GM19023 (cell line): ENCODE results near the gene RPL22L1.
"Not testable (repeated sequence)": the region's sequence is repeated elsewhere in the genome, so short reads cannot be mapped to it uniquely, and the experiment has no call there.

ENCODE experiments used
- ATAC-seq: cut with Tn5 transposase; IDR thresholded peaks from one replicate; pipeline ENCODE4 v1.9.1; 2021; ENCODE audit warnings: mild to moderate bottlenecking, moderate library complexity; ENCODE audit not compliant: unreplicated experiment

Gene RPL22L1

DNA sequence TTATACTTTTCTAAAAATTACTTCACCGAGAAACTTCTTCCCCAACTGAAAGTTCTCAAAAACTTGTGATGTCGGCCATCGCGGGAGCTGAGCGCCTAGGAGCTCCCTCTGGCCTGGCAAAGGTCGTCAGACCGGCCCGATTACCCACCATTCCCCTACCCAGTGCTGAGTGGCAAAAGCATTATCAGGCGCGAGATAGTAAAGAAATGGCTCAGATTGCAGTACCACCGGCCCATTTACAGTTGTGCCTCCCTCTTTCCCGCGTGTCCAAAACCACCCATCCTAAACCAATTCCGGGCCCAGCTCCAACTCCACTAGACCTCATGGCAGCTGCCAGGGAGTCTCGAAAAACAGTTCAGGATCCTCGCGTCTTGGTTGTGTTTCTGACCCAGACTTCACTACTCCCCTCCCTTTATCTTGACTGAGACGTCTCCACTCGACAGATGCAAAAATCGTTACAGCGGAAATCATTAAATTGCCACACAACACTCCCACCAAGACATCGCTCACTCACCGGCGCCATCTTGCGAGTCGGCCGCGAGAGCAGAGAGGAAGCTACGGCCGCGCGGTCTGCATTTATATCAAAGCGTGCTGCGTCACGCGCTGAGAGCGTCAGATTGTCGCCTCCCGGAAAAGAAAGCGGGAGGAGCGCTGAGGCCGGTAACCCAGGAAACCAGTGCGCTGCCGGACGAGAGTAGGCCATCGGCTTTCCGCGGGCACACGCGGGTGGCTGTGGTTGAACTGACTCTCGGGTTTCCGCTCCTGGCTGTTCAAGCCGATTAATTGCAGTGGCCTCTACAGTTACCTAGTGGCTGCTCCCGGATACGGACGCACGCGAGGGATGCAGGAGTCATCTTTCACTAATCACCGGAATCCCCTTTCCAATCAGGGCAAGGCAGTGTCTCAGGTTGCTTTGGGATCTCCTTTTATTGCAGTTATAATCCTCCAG, at the start of gene RPL22L1:
Gene RPL22L1 (minus strand): TSS at position 551 of the 949 bp plus-strand sequence. CDS start 28 bp downstream, at position 523.
- ATAC-seq, result peak; percentile 97

DNA sequence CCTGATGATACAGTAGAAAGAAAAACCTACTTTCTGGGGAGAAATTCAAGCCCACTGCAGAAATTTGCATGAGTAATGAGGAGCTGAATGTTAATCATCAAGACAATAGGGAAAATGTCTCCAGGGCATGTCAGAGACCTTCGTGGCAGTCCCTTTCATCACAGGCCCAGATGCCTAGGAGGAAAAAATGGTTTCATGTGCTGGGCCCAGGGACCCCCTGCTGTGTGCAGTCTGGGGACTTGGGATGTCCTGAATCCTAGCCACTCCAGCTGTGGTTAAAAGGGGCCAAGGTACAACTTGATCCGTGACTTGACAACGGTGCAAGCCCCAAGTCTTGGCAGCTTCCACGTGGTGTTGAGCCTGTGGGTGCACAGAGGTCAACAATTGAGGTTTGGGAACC, 48.7 kb upstream of the RPL22L1 start:
- no peak for ATAC-seq

DNA sequence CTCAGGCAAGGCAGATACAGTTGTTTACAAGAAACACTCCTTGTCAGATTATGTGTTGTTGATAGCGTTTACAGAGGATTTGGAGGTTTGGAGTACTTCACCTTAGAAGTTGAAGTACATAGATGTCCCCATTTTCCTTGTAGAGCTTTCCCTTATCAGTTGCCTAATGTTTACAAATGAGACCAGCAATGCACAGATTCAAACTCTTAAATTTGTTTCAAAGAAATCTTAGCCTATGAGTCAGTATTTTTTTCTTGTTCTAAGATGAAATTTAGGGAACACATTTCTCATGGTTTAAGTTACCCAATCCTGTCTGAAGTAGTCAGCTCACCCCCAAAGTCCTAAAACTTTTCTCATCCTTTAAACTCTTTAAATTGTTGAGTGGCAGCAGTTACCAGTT, 44.7 kb upstream of the RPL22L1 start:
- no peak for ATAC-seq

- no peak for ATAC-seq
Observed at GRCh38 chr3:170914212-170914611, 44.2 kb upstream of the RPL22L1 start.

DNA sequence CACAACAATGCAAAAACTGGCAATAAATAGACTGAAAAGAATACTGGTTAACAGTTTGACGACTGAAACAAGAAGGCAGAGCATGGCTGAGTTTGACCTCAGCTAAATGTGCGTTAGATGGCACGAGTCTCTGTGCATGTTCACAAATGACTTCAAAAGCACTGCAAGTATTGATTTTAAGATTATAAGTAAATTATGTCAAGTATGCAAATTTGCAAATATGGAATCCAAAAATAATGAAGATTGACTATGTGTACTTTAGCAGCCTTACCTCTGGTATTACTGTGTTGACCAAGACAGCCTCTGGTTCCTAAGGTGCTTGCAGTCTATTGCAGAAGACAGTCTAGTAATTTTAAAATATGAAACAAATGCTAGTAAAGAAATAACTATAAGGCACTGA, 41.1 kb upstream of the RPL22L1 start:
- ATAC-seq, result no peak

DNA sequence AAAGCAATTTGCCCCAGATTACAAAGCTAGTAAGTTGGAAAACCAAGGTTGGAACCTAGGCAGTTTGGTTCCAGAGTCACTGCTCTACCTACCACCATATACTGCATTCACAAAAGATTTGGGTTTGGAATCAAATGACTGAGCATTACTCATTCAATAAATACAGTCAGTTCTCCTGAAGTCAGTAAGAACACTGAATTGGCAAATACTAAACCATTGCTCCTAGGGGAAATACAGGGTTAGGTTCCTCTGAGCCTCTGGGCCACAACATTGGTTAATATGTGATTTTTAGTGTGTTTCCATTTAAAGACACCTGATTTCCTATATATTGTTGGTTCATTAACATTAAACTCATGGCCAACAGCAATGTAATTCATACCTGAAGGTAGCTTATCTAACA, 40.5 kb upstream of the RPL22L1 start:
- ATAC-seq, result no peak

- ATAC-seq, result no peak
Observed at GRCh38 chr3:170909129-170909903, 39.3 kb upstream of the RPL22L1 start.

DNA sequence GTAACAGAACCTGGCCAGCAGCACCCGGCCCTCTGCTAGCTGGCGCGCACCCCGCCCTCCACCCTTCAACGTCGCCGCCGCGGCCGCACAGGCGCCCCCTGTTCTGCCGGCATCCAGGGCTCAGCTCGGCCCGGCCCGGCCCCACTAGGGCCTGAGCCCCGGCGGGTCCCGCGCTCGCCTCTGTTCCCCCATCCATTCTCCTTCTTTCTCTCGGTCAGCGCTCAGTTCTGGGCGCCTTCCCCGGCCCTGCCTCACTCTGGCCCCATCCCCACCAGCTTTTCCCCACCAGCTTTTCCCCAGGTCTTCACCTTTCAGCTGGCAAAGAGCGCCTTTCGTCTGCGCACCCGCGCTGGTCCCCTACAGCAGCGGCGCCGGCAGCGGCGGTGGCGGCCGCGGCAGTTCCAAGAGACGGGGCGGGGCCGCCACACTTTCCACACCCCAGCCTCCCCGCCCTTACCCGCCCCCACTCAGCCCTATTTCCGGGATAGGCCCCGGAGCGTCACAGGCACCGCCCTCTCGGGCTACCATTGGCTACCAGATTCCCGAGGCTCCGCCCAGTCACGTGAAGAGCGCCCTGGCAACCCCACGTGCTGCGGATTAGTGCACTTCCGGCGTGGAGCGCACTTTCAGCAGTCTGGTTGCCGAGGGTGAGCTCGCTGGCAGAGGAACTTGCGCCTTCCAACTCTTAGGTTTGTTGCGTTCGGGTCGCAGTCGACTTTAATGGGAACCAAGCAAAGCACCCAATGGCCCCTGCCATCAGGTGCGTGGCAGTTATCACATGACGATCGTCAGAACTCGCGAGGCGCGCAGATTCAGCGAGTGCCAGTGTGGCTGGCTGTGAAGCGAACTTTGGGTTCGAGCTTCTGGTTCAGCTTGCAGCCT, 38.5 kb upstream of the RPL22L1 start, which contains the start of gene EIF5A2:
Gene EIF5A2 (minus strand): TSS at position 403 of the 882 bp plus-strand sequence. CDS start 831 bp downstream, outside the sequence.
- ATAC-seq, result peak; percentile 85

- ATAC-seq, result no peak
Observed at GRCh38 chr3:170907637-170908234, 37.7 kb upstream of the RPL22L1 start.

GRCh38 chr3:170905862-170906261, 35.9 kb upstream of the RPL22L1 start:
- ATAC-seq, result no peak

DNA sequence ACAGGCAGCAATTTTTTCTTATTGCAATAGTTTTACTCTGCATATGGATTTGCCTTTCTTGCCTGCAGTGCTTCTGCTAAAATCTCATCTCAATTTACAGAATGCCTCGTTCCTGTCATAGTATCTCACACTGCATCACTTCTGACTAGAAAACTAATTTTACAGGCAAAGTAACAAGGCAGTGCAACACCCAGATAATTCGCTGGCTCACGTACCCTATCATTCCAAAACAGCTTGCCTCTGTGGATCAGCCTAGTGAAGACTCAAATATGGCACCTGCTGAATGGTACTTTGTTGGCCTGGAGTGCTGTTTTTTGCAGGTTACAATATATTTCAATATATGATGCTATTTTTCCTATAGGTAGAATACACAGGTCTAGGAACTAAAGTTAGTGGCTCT, 33.1 kb upstream of the RPL22L1 start:
- ATAC-seq, result no peak

- no peak for ATAC-seq
Observed at GRCh38 chr3:170899455-170899854, 29.5 kb upstream of the RPL22L1 start.

DNA sequence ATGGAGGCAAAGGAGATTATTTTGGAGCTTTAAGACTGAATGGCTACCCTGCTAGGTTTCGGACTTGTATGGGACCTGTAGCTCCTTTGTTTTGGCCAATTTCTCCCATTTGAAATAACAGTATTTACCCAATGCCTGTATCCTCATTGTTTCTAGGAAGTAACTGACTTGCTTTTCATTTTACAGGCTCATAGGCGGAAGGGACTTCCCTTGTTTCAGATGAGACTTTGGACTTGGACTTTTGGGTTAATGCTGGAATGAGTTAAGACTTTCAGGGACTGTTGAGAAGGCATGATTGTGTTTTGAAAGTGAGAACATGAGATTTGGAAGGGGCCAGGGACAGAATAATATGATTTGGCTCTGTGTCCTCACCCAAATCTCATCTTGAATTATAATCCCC, 28.0 kb upstream of the RPL22L1 start:
- ATAC-seq, result no peak

DNA sequence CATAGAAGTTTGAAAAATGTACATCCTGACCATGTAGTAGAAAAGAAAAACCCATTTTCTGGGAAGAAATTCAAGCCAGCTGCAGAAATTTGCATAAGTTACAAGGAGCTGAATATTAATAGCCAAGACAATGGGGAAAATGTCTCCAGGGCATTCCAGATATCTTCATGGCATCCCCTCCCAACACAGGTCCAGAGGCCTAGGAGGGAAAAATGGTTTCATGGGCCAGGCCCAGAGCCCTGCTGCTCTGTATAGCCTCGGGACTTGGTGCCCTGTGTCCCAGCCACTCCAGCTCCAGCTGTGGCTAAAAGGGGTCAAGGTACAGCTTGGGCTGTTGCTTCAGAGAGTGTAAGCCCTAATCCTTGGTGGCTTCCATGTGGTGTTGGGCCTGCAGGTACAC, 27.2 kb upstream of the RPL22L1 start:
- not testable (repeated sequence) for ATAC-seq

DNA sequence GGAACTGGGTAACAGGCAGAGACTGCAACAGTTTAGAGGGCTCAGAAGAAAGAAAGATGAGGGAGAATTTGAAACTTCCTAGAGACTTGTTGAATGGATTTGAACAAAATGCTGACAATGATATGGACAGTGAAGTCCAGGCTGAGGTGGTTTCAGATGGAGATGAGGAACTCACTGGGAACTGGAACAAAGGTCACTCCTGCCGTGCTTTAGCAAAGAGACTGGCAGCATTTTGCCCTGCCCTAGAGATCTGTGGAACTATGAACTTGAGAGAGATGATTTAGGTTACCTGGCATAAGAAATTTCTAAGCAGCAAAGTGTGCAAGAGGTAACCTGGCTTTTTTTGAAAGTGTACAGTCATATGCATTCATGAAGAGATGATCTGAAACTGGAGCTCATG, 26.8 kb upstream of the RPL22L1 start:
- no peak for ATAC-seq

DNA sequence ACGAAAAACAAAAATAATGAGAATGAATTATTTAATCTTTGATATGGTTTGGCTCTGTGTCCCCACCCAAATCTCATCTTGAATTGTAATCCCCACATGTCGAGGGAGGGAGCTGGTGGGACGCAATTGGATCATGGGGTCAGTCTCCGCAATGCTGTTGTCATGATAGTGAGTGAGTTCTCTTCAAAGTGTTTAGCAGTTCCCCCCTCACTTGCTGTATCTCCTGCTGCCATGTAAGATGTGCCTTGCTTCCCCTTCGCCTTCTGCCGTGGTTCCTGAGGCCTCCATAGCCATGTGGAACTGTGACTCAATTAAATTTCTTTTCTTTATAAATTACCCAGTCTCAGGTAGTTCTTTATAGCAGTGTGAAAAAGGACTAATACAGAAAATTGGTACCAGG, 26.3 kb upstream of the RPL22L1 start:
- not testable (repeated sequence) for ATAC-seq

- no peak for ATAC-seq
Observed at GRCh38 chr3:170893895-170894294, 23.9 kb upstream of the RPL22L1 start.

DNA sequence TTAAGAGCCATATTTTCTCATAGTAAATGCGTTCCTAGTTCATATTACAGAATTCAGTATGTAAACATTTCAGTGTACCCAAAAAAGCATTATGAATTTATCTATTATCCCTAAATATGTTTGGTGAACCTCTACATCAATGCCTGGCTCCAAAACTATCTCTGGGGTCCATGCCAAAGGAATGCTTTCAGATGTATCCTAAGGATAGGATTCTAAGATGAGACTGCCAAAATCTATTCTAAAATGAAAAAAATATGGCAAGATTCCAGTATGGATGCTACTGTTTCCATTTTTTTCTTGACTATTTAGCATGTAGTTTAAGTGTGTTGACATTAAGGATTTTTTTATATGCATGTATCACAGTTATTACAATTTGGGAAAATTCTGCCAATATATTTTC, 19.6 kb upstream of the RPL22L1 start:
- no peak for ATAC-seq

DNA sequence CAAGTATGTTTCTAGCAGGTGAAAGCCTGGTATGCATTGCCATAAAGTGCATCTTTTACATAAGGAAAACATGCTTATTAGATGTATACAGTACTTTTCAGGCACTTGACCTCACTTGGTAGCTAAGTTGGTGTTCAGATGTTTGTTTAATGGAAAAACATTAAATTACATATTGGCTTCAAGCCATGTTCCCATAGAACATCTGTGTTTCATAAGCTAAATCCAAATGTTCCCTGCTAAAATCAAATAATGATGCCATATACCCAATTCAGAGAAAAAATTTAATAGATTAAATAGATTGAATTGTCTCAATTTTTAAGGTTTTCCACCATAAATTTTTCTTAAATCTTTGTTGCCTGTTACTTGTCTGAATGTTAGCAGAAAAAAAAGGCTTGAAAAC, 19.1 kb upstream of the RPL22L1 start:
- ATAC-seq, result no peak
